Measurements from ENCODE around the gene BMPER.

BMPER gene

GRCh38 chr7:34064519-34065158, 159.3 kb downstream of the BMPER start:
- no peak for TF ChIP-seq CTCF (conservative IDR thresholded peaks at IDR 0.05; ENCODE audit: low read depth, low read length)
- no peak overlapping the region for H3K4me3 ChIP-seq (ENCODE audit: low read length)
- DNase-seq (ENCODE audit: low read depth): no peak

- no peak overlapping the region for H3K4me3 ChIP-seq (ENCODE audit: low read length)
- TF ChIP-seq CTCF (conservative IDR thresholded peaks at IDR 0.05; ENCODE audit: low read depth, low read length): no peak
- DNase-seq (ENCODE audit: low read depth): no peak
Observed at GRCh38 chr7:34066411-34066810, 161.1 kb downstream of the BMPER start.

- TF ChIP-seq CTCF (conservative IDR thresholded peaks at IDR 0.05; ENCODE audit: low read depth, low read length): no peak
- H3K4me3 ChIP-seq (ENCODE audit: low read length): no peak overlapping the region
- DNase-seq (ENCODE audit: low read depth): no peak
Observed at GRCh38 chr7:34067005-34067778, 161.9 kb downstream of the BMPER start.

GRCh38 chr7:34069676-34070075, 164.3 kb downstream of the BMPER start:
- no peak overlapping the region for H3K4me3 ChIP-seq (ENCODE audit: low read length)
- no peak for TF ChIP-seq CTCF (conservative IDR thresholded peaks at IDR 0.05; ENCODE audit: low read depth, low read length)
- DNase-seq (ENCODE audit: low read depth): no peak

GRCh38 chr7:34070511-34071323, 165.4 kb downstream of the BMPER start:
- no peak overlapping the region for H3K4me3 ChIP-seq (ENCODE audit: low read length)
- DNase-seq (ENCODE audit: low read depth): no peak
- no peak for TF ChIP-seq CTCF (conservative IDR thresholded peaks at IDR 0.05; ENCODE audit: low read depth, low read length)

GRCh38 chr7:34073676-34074075, 168.3 kb downstream of the BMPER start:
- no peak for TF ChIP-seq CTCF (conservative IDR thresholded peaks at IDR 0.05; ENCODE audit: low read depth, low read length)
- H3K4me3 ChIP-seq (ENCODE audit: low read length): no peak overlapping the region
- DNase-seq (ENCODE audit: low read depth): no peak

Data from retinal pigment epithelial cell (primary cell).